GM23338 (cell line): ENCODE measurements around the gene IRF6. TPM values are rescaled to one million over a fixed set of nuclear protein-coding genes. Genes with fewer than 3 reads are reported as not detected.

Experiments used
- ATAC-seq: fragments of 200-7000 bp; cut with Tn5 transposase; 3 replicates; pipeline ENCODE4 v1.9.1; 2020
- DNase-seq: peaks from one replicate; pipeline ENCODE4 v3.0.0-alpha.2; 2015; ENCODE audit warnings: low spot score
- H2AFZ ChIP-seq: fragments of 200-600 bp; sonication (generic); 2 replicates; pipeline ENCODE4 v1.8.0; 2016; ENCODE audit warnings: antibody characterized with exemption, mild to moderate bottlenecking, moderate library complexity
- H3F3A ChIP-seq: fragments of 200-600 bp; sonication (generic); replicated peaks from 2 replicates; pipeline ENCODE4 v1.8.0; 2017; ENCODE audit warnings: antibody characterized with exemption, mixed run types, low read depth
- H3K27ac ChIP-seq: fragments of 200-600 bp; sonication (generic); 2 replicates; pipeline ENCODE4 v1.6.1; 2016; ENCODE audit warnings: low read depth
- H3K27me3 ChIP-seq: fragments of 200-600 bp; sonication (generic); 2 replicates; pipeline ENCODE4 v1.8.0; 2016; ENCODE audit warnings: mild to moderate bottlenecking, mixed run types, moderate library complexity; ENCODE audit not compliant: insufficient read depth
- H3K36me3 ChIP-seq: fragments of 200-600 bp; sonication (generic); 2 replicates; pipeline ENCODE4 v1.8.0; 2016; ENCODE audit warnings: mild to moderate bottlenecking; ENCODE audit not compliant: insufficient read depth
- H3K4me1 ChIP-seq: fragments of 200-600 bp; sonication (generic); 2 replicates; pipeline ENCODE4 v1.8.0; 2016; ENCODE audit warnings: mild to moderate bottlenecking, moderate library complexity; ENCODE audit not compliant: insufficient read depth
- H3K4me2 ChIP-seq: fragments of 200-600 bp; sonication (generic); 2 replicates; pipeline ENCODE4 v1.7.1; 2017; ENCODE audit warnings: mixed run types
- H3K4me3 ChIP-seq: fragments of 200-600 bp; sonication (generic); 2 replicates; pipeline ENCODE4 v1.6.1; 2016; ENCODE audit warnings: mixed run types
- H3K79me2 ChIP-seq: fragments of 200-600 bp; sonication (generic); replicated peaks from 2 replicates; pipeline ENCODE4 v1.8.0; 2017; ENCODE audit warnings: mild to moderate bottlenecking; ENCODE audit not compliant: insufficient read depth
- H3K9me2 ChIP-seq: fragments of 200-600 bp; sonication (generic); 2 replicates; pipeline ENCODE4 v1.8.0; 2017; ENCODE audit not compliant: insufficient read depth
- H4K20me1 ChIP-seq: fragments of 200-600 bp; sonication (generic); replicated peaks from 2 replicates; pipeline ENCODE4 v1.8.0; 2017; ENCODE audit warnings: mild to moderate bottlenecking; ENCODE audit not compliant: insufficient read depth
- H3K27ac Mint-ChIP-seq: 2 replicates; pipeline ENCODE4 v1.8.0; 2020; ENCODE audit warnings: inconsistent platforms, mild to moderate bottlenecking, moderate library complexity, mixed read lengths
- H3K27me3 Mint-ChIP-seq: 3 replicates; pipeline ENCODE4 v1.8.0; 2022; ENCODE audit warnings: low read depth, mild to moderate bottlenecking, moderate library complexity, mixed read lengths, inconsistent platforms; ENCODE audit not compliant: insufficient read depth, poor library complexity
- H3K36me3 Mint-ChIP-seq: 3 replicates; pipeline ENCODE4 v1.8.0; 2021; ENCODE audit warnings: low read depth, mild to moderate bottlenecking, inconsistent platforms, moderate library complexity, mixed read lengths
- H3K4me1 Mint-ChIP-seq: 3 replicates; pipeline ENCODE4 v1.8.0; 2020; ENCODE audit warnings: mild to moderate bottlenecking, inconsistent platforms, mixed read lengths
- H3K4me3 Mint-ChIP-seq: 3 replicates; pipeline ENCODE4 v1.8.0; 2021; ENCODE audit warnings: moderate library complexity, mild to moderate bottlenecking, inconsistent platforms, mixed read lengths
- H3K9me3 Mint-ChIP-seq: 3 replicates; pipeline ENCODE4 v1.8.0; 2020; ENCODE audit warnings: moderate library complexity, mild to moderate bottlenecking, inconsistent platforms, mixed read lengths
- CREB1 ChIP-seq: fragments of 250-450 bp; sonication (Bioruptor Pico); IDR thresholded peaks from 2 replicates; pipeline ENCODE4 v1.5.0; 2020; ENCODE audit warnings: low read depth, mild to moderate bottlenecking, moderate library complexity
- EZH2 ChIP-seq: fragments of 200-600 bp; sonication (generic); IDR thresholded peaks from one replicate; pipeline ENCODE4 v1.8.0; 2017; ENCODE audit warnings: antibody characterized with exemption, mild to moderate bottlenecking, low read depth; ENCODE audit not compliant: unreplicated experiment
- EZH2phosphoT487 ChIP-seq: fragments of 200-600 bp; sonication (generic); IDR thresholded peaks from one replicate; pipeline ENCODE4 v1.8.1; 2018; ENCODE audit warnings: antibody characterized with exemption; ENCODE audit not compliant: unreplicated experiment
- JUNB ChIP-seq: IDR thresholded peaks from one replicate; pipeline ENCODE4 v1.6.1; 2016; ENCODE audit warnings: antibody characterized with exemption; ENCODE audit not compliant: unreplicated experiment
- NANOG ChIP-seq: IDR thresholded peaks from 2 replicates; pipeline ENCODE4 v1.6.1; 2016; ENCODE audit warnings: antibody characterized with exemption, borderline replicate concordance
- POLR2AphosphoS5 ChIP-seq: IDR thresholded peaks from 2 replicates; pipeline ENCODE4 v1.6.1; 2016; ENCODE audit warnings: antibody characterized with exemption, low read depth
- STAT1 ChIP-seq: IDR thresholded peaks from one replicate; pipeline ENCODE4 v1.6.1; 2016; ENCODE audit warnings: antibody characterized with exemption; ENCODE audit not compliant: unreplicated experiment
- ZNF114 ChIP-seq: fragments of 250-450 bp; sonication (Bioruptor Pico); IDR thresholded peaks from 2 replicates; pipeline ENCODE4 v1.5.0; 2020; ENCODE audit warnings: mild to moderate bottlenecking, moderate library complexity
- ZNF331 ChIP-seq: fragments of 250-450 bp; sonication (Bioruptor Pico); IDR thresholded peaks from 2 replicates; pipeline ENCODE4 v1.5.0; 2020; ENCODE audit warnings: low read depth, mild to moderate bottlenecking, moderate library complexity
- ZNF462 ChIP-seq: fragments of 250-450 bp; sonication (Bioruptor Pico); IDR thresholded peaks from 2 replicates; pipeline ENCODE4 v1.5.0; 2020; ENCODE audit warnings: mild to moderate bottlenecking, moderate library complexity
- polyA plus RNA-seq: library from polyadenylated mRNA; unstranded; fragments of >200 nt; fragmentation: Nextera tagmentation; extraction: Ambion mirVana; gene quantifications from 2 replicates; pipeline ENCODE4 v1.2.1, GENCODE V29; 2016
- total RNA-seq: library from RNA; depleted of rRNA; stranded (reverse); fragments of >200 nt; shearing (Covaris generic); gene quantifications from 2 replicates; pipeline ENCODE4 v1.2.3, GENCODE V29; 2014
- TF ChIP-seq, protein P1 (sequence below): IDR thresholded peaks from 2 replicates; pipeline ENCODE4 v1.6.1; 2016; ENCODE audit warnings: antibody characterized with exemption
- TF ChIP-seq, protein P2 (sequence below), 2 experiments: fragments of 200-600 bp in 1 of 2; sonication (generic) in 1 of 2; conservative IDR thresholded peaks; 2 replicates each; pipeline versions ENCODE4 v1.5.1 to v1.6.1; 2016 to 2017; ENCODE audit warnings: antibody characterized with exemption in 2 of 2, low read depth in 2 of 2, mild to moderate bottlenecking in 2 of 2, moderate library complexity in 1 of 2

The IRF6 gene
- total and polyA plus RNA-seq, 2 experiments from 2014 or later, result 4.6 to 11.7 TPM

DNA sequence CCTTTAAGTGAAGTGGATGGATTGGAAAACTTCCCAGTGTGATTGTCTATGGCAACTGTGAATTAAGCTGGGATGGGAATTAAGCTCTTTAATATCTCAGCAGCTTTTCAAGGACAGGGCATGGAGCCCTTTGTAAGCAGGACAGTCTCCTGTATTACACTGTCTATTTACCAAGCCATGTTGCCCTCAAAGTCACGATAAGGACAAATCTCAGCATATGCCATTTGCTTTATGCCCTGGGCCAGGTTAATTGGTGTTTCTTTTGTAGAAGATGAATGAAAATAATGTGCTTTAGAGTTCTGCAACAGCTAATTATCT lies 39.4 kb upstream of the IRF6 start:
- ATAC-seq (no peak), DNase-seq (no peak)
- H3K9me3 Mint-ChIP-seq, result no peaks in the 10 kb centered on the region; the same call in 2 of the 3 replicates
- no peak overlapping the region for H3K4me3 Mint-ChIP-seq
- Histone ChIP-seq H3F3A (no peaks in the 10 kb centered on the region), H3K4me1 (no peaks in the 10 kb centered on the region), H3K27me3 (no peaks in the 10 kb centered on the region), H3K9me2 (no peaks in the 10 kb centered on the region), H3K4me2 (no peak overlapping the region), H3K36me3 (peaks cover 27% of the 10 kb centered on the region), H4K20me1 (peaks cover 11% of the 10 kb centered on the region; the same call in 1 of the 2 replicates), H2AFZ (no peak overlapping the region), H3K4me3 (no peak overlapping the region), H3K27ac (no peak overlapping the region), H3K79me2 (no peaks in the 10 kb centered on the region)
- no peak overlapping the region for H3K27ac Mint-ChIP-seq
- no peaks in the 10 kb centered on the region for H3K27me3 Mint-ChIP-seq
- peaks cover 41% of the 10 kb centered on the region for H3K36me3 Mint-ChIP-seq
- H3K4me1 Mint-ChIP-seq, result no peaks in the 10 kb centered on the region
- TF ChIP-seq CREB1 (CRISPR knock-in tag), result no peak
- no peak for TF ChIP-seq EZH2phosphoT487
- TF ChIP-seq, protein P1, sequence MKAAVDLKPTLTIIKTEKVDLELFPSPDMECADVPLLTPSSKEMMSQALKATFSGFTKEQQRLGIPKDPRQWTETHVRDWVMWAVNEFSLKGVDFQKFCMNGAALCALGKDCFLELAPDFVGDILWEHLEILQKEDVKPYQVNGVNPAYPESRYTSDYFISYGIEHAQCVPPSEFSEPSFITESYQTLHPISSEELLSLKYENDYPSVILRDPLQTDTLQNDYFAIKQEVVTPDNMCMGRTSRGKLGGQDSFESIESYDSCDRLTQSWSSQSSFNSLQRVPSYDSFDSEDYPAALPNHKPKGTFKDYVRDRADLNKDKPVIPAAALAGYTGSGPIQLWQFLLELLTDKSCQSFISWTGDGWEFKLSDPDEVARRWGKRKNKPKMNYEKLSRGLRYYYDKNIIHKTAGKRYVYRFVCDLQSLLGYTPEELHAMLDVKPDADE, result no peak
- no peak for TF ChIP-seq ZNF331 (CRISPR knock-in tag)
- no peak for TF ChIP-seq ZNF114 (CRISPR knock-in tag)
- no peak for TF ChIP-seq POLR2AphosphoS5

GRCh38 chr1:209844695-209845407 lies 38.9 kb upstream of the IRF6 start:
- Mint-ChIP-seq H3K4me3 (no peak overlapping the region), H3K9me3 (no peaks in the 10 kb centered on the region; the same call in 2 of the 3 replicates), H3K36me3 (peaks cover 46% of the 10 kb centered on the region), H3K27ac (no peak overlapping the region), H3K4me1 (no peaks in the 10 kb centered on the region), H3K27me3 (no peaks in the 10 kb centered on the region)
- Histone ChIP-seq H3K4me2 (no peak overlapping the region), H3K4me1 (no peaks in the 10 kb centered on the region), H3K79me2 (no peaks in the 10 kb centered on the region), H3K9me2 (no peaks in the 10 kb centered on the region), H3K27me3 (no peaks in the 10 kb centered on the region), H3F3A (no peaks in the 10 kb centered on the region), H3K4me3 (no peak overlapping the region), H3K36me3 (peaks cover 27% of the 10 kb centered on the region), H2AFZ (no peak overlapping the region), H4K20me1 (peaks cover 11% of the 10 kb centered on the region; the same call in 1 of the 2 replicates), H3K27ac (no peak overlapping the region)
- no peak for ATAC-seq
- DNase-seq, result no peak
- TF ChIP-seq JUNB (no peak), NANOG (no peak), EZH2 (no peak), STAT1 (no peak), ZNF462 (CRISPR knock-in tag) (no peak), CREB1 (CRISPR knock-in tag) (no peak)
- TF ChIP-seq, protein P2, sequence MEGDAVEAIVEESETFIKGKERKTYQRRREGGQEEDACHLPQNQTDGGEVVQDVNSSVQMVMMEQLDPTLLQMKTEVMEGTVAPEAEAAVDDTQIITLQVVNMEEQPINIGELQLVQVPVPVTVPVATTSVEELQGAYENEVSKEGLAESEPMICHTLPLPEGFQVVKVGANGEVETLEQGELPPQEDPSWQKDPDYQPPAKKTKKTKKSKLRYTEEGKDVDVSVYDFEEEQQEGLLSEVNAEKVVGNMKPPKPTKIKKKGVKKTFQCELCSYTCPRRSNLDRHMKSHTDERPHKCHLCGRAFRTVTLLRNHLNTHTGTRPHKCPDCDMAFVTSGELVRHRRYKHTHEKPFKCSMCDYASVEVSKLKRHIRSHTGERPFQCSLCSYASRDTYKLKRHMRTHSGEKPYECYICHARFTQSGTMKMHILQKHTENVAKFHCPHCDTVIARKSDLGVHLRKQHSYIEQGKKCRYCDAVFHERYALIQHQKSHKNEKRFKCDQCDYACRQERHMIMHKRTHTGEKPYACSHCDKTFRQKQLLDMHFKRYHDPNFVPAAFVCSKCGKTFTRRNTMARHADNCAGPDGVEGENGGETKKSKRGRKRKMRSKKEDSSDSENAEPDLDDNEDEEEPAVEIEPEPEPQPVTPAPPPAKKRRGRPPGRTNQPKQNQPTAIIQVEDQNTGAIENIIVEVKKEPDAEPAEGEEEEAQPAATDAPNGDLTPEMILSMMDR (conservative IDR thresholded peaks at IDR 0.05; ENCODE audit: low read depth in 2 of 2), result no peak
- TF ChIP-seq, protein P1, result no peak
